Stimulated activated naive B cell treated with anti-CD40 and anti-IgM and Interleukin-4, amounts not matched to agents 10 μg/mL and 1 μg/mL and 100 μg/mL, for 72 hours (primary cell): ENCODE measurements around the gene CPOX.
A peak's percentile ranks its signal among the peaks of the same experiment; 100 is the strongest.

Experiments
- ATAC-seq, 2 donors: fragments of 150-1000 bp; cut with Tn5 transposase; replicated peaks; 2 replicates each; pipeline ENCODE4 v1.10.0; 2021; ENCODE audit warnings: moderate library complexity in 1 of 2
- DNase-seq: peaks from one replicate; pipeline ENCODE4 v3.0.0; 2021
- H3K27ac Mint-ChIP-seq: one replicate; pipeline ENCODE4 v1.8.0; 2022; ENCODE audit warnings: mild to moderate bottlenecking, mixed read lengths
- H3K27me3 Mint-ChIP-seq, 2 donors: one replicate each; pipeline ENCODE4 v1.8.0; 2022; ENCODE audit warnings: mixed read lengths in 2 of 2
- H3K36me3 Mint-ChIP-seq, 2 donors: one replicate each; pipeline ENCODE4 v1.8.0; 2022; ENCODE audit warnings: mixed read lengths in 2 of 2, mild to moderate bottlenecking in 1 of 2
- H3K4me1 Mint-ChIP-seq, 2 donors: one replicate each; pipeline ENCODE4 v1.8.0; 2022; ENCODE audit warnings: mixed read lengths in 2 of 2, mild to moderate bottlenecking in 1 of 2
- H3K4me3 Mint-ChIP-seq, 2 donors: one replicate each; pipeline ENCODE4 v1.8.0; 2022; ENCODE audit warnings: mild to moderate bottlenecking in 2 of 2, mixed read lengths in 2 of 2, moderate library complexity in 1 of 2
- H3K9me3 Mint-ChIP-seq, 2 donors: one replicate each; pipeline ENCODE4 v1.8.0; 2022; ENCODE audit warnings: mixed read lengths in 2 of 2, mild to moderate bottlenecking in 1 of 2

Gene CPOX

DNA sequence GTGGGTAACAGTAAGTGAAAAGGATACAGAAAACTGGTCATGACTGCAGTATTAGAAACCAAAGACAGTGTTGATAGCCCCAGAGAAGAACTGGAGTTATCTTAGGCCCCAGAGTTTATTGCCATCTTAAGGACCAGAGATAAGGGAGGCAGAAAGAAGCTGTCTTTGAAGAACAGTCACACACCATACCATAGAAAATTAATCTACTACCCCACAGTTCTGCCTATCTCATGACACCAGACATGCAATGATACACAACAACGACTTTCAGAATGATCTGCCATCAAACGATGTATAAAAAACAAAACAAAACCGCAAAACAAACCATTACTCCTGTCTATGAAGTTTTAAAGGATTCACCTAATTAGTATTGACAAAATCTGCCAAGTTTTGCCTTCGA, 9.6 kb downstream of the CPOX start:
- H3K27me3 Mint-ChIP-seq, result no peaks in the 10 kb centered on the region
- DNase-seq, result no peak
- H3K4me3 Mint-ChIP-seq, result no peak overlapping the region
- peaks cover 0 to 5% of the 10 kb centered on the region in 2 donors for H3K4me1 Mint-ChIP-seq
- peaks cover 14 to 34% of the 10 kb centered on the region in 2 donors for H3K36me3 Mint-ChIP-seq
- no peak for ATAC-seq
- no peaks in the 10 kb centered on the region for H3K9me3 Mint-ChIP-seq
- no peak overlapping the region for H3K27ac Mint-ChIP-seq

DNA sequence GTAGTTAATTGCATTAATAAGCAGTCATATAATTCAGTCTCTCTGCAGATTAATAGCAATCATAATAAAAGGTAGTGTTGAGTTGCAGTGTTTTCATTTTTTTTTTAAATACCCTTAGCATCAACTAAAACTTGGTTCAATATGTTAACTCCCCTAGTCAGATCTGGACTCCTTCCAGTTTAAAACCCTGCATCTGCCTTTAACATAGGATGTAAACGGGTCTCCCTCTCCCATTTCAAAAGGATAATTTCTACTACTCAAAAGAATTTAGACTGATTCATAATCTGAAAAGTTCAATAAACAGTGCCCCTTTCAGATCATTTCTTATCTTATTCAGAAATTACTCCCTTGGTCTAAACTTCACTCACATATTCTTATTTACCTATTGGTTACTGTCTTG, 11.4 kb downstream of the CPOX start:
- DNase-seq, result no peak
- peaks cover 0 to 5% of the 10 kb centered on the region in 2 donors for H3K4me1 Mint-ChIP-seq
- no peak for ATAC-seq
- H3K36me3 Mint-ChIP-seq, result peaks cover 18 to 43% of the 10 kb centered on the region in 2 donors
- H3K4me3 Mint-ChIP-seq, result no peak overlapping the region
- no peaks in the 10 kb centered on the region for H3K27me3 Mint-ChIP-seq
- no peaks in the 10 kb centered on the region for H3K9me3 Mint-ChIP-seq
- no peak overlapping the region for H3K27ac Mint-ChIP-seq

DNA sequence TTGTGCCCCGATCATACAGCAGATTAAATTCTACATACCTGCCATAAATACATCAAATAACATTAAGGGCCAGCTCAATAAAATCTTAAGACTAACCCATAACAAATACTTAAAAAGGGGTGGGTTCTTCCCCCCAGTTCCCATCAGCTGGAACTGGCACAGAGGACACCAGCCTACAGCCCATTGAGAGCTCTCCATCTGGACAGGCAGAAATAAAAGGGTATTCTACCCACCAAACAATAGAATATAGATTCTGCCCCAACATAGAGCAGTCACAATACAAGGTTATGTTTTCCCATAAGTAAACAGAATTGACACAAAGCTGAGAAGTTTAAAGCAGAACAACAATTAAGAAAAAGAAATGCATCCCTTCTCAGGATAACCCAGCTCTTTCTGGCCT, 11.9 kb downstream of the CPOX start:
- Mint-ChIP-seq H3K27ac (no peak overlapping the region), H3K9me3 (no peaks in the 10 kb centered on the region), H3K4me3 (no peak overlapping the region), H3K4me1 (peaks cover 0 to 5% of the 10 kb centered on the region in 2 donors), H3K27me3 (no peaks in the 10 kb centered on the region), H3K36me3 (peaks cover 20 to 48% of the 10 kb centered on the region in 2 donors)
- ATAC-seq (no peak), DNase-seq (no peak)

DNA sequence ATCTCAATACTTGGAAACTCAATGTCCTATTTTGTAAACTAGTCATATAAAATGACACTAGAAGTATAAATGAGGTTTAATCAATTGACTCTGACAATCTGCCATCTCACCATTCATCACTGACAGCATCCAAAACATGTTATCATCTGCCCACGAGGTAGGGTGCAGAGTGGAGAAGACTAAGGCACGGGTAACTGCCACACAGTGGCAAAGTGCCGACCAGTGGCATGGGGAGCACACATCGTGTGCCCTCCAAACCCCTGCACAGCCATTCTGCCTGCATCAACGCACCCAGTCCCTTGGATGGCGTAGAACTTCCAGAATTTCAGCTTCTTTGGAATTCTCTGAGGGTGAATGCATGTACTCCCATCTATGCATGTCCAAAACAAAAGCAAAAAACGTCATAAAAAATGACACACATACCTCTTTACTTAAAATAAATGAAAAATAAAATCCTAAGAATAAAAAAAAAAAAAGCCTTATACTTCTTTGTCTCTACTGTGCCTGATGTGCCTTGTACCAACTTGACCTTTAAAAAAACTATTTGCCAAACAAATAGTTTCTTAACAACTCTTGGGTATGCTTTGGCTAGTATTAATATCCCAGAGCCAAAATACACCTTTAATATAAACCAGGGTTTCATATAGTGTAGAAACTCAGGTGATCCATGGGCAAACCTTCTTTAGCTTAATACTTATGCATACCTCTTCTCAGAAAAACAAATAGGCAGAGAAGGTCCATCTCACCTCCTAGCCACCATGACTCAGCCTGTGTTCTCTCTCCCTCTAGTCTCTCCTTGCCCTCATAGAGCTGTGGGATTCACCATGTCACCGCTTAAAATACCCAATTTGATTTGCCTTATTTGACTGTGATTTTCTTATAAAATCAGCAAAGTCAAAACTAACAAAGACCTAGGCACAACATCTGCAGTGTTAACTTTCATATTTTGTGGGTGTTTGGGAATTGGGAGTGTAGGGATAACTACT, 12.7 kb downstream of the CPOX start:
- H3K27me3 Mint-ChIP-seq, result no peaks in the 10 kb centered on the region
- H3K27ac Mint-ChIP-seq, result no peak overlapping the region
- H3K4me1 Mint-ChIP-seq, result peaks cover 0 to 5% of the 10 kb centered on the region in 2 donors

DNA sequence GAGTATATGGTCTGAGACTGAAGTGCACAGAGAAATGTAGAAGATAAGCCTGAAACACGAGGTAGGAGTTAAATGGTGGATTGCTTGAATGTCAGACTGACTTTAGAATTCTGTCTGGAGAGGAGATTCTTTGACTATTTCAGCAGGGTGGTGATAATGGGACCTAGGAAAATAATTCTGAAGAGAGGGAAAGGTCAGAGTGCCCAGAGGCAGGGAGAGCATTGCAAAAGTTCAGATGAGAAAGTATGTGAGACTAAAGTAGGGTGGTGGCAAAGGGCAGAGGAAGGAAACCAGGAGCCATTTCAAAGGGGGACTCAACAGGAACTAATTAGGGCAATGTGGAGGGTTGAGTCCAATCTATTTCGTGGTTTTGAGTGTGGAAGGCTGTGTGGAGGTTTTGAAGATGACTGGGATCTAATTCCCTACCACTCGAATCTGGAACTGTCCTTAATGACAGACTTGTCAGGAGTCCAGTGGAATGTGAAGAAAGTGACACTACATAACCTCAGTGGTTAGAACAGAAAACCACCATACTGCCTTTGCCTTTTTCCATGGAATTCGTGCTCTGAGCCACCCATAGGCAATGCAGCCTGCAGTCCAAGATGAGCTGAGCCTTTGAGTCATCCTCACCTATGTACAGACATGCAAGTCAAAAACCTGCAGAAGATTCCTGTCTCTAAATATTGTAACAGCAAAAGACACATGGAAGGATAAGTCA, 16.1 kb downstream of the CPOX start:
- no peaks in the 10 kb centered on the region for H3K27me3 Mint-ChIP-seq

More for the DNA sequence above, 12.7 kb downstream of the CPOX start:
- no peak for DNase-seq
- Mint-ChIP-seq H3K36me3 (peaks cover 23 to 48% of the 10 kb centered on the region in 2 donors), H3K9me3 (no peaks in the 10 kb centered on the region), H3K4me3 (no peak overlapping the region)
- no peak for ATAC-seq

DNA sequence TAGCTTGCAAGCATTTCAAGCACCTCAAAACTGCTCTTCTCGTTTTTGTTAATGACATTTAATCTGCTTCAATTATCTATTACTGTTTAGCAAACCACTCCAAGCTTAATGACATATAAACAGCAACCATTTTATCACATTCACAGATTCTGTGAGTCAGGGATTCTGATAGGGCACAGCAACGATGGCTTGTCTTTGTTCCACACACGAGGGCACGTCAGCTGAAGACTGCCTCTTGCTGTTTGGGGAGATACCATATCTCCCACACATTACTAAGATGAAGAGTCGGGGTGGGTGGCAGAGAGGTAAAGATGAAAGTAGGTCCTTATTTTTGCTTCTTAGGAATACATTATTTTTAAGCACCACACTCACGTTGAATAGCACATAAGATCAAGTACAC, 19.3 kb downstream of the CPOX start:
- ATAC-seq, result no peak
- Mint-ChIP-seq H3K4me1 (peaks cover 2 to 6% of the 10 kb centered on the region in 2 donors), H3K9me3 (peaks cover 0 to 2% of the 10 kb centered on the region in 2 donors), H3K36me3 (peaks cover 15 to 25% of the 10 kb centered on the region in 2 donors), H3K27me3 (no peaks in the 10 kb centered on the region), H3K27ac (peak overlapping the region; percentile 33), H3K4me3 (no peak overlapping the region)
- no peak for DNase-seq

More for the DNA sequence above, 16.1 kb downstream of the CPOX start:
- ATAC-seq (no peak), DNase-seq (no peak)
- Mint-ChIP-seq H3K27ac (no peak overlapping the region), H3K4me1 (peaks cover 2 to 6% of the 10 kb centered on the region in 2 donors), H3K36me3 (peaks cover 19 to 33% of the 10 kb centered on the region in 2 donors), H3K9me3 (no peaks in the 10 kb centered on the region), H3K4me3 (no peak overlapping the region)

DNA sequence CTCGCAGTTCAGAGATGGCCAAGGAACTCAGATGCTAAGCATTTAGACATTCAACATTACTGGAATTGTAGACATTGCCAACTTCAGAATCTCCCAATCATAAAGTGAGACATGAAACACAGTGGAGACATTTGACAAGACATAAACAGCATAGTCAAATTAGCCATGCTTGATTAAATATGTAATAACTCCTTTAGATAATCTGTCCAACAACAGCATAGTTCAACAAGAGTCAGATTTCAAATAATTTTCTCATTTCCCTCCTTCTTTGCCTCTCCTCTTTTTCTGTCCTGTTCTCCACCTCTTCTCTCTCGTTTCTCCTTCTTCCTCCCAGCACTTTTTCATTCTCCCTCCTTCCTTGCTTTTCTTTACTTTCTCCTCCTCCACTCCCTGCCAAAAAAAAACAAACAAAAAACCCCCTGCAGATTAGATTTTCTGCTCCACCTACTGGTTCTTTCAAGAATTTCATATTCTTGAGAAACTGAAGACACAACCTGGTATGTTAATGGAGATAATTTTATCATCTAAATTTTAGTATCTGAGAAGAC, 20.2 kb downstream of the CPOX start:
- Mint-ChIP-seq H3K27me3 (no peaks in the 10 kb centered on the region), H3K9me3 (peaks cover 0 to 2% of the 10 kb centered on the region in 2 donors), H3K4me1 (peaks cover 2 to 6% of the 10 kb centered on the region in 2 donors), H3K4me3 (no peak overlapping the region), H3K27ac (peak overlapping the region; percentile 69), H3K36me3 (peaks cover 15 to 18% of the 10 kb centered on the region in 2 donors)
- ATAC-seq (peak in 1 of 2 donors; percentile 52), DNase-seq (no peak)

DNA sequence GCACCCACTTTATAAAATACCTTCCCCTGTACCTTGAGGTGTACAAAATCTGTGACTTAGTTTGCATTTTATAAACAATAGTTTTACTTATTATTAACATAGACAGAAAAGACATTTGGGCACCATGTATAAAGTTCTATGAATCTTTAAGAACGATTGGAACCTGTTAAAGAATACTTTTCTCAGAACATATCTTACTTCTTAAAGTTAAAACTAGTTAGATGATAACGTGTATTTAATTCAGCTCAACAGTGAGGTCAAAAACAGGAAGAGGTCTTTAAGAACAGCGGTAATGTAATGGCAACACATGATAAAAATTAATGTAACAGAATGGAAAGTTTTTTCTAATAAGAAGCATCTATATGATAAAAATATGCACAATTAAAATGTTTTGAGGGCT, 25.0 kb downstream of the CPOX start:
- no peak overlapping the region for H3K4me3 Mint-ChIP-seq
- H3K27ac Mint-ChIP-seq, result peak overlapping the region; percentile 22
- H3K27me3 Mint-ChIP-seq, result no peaks in the 10 kb centered on the region
- ATAC-seq (no peak), DNase-seq (no peak)
- peaks cover 4 to 9% of the 10 kb centered on the region in 2 donors for H3K4me1 Mint-ChIP-seq
- peaks cover 0 to 2% of the 10 kb centered on the region in 2 donors for H3K9me3 Mint-ChIP-seq
- H3K36me3 Mint-ChIP-seq, result no peaks in the 10 kb centered on the region

DNA sequence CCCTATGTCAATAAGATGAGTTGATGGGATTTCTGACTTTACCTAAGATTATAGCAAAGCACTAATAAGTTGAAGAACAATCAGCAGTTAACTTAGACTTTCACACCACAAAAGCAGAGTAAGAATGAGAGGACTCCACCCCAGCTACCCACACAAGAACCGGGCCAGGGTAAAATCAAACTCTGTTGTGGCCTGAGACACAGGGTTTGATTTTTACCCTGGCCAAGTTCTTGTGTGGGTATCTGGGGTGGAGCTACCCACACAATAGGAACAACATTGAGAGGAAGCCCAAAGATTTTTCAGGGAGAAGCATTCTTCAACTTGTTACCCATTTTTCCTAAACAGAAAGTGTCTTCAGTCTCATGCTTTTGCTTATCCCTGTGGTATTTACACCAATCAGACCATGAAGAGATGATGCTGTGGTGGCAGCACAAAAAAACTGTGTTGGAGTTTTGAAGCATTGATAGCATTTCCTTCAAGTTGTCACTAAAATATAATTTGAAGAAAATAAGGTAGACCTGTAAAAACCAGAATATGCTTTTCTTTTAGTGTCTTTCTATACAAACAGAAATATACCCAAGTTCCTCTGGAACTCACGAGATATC, 25.6 kb downstream of the CPOX start:
- Mint-ChIP-seq H3K36me3 (no peaks in the 10 kb centered on the region), H3K27me3 (no peaks in the 10 kb centered on the region), H3K4me3 (no peak overlapping the region), H3K4me1 (peaks cover 4 to 10% of the 10 kb centered on the region in 2 donors), H3K9me3 (peaks cover 0 to 2% of the 10 kb centered on the region in 2 donors), H3K27ac (no peak overlapping the region)
- DNase-seq (no peak), ATAC-seq (no peak)

DNA sequence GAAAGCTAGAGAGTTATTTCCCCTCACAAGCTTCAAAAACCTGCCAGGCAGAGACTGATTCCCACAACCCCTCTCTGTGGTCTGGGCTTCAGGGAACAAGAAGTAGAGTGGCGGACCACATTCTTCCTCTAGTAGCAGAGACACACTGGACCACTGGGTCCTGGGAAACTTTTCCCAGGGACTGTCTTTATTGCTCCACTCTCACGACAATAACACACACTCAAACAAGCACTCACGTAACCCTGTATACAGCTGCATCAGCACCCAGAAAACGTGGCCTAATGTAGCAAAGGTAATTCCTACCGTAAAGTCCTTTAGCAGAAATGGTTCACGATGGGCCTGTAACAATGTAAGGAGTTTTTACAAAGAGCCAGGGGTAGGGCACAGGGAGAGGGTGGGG, 27.6 kb downstream of the CPOX start:
- H3K27me3 Mint-ChIP-seq, result no peaks in the 10 kb centered on the region
- H3K27ac Mint-ChIP-seq, result no peak overlapping the region

DNA sequence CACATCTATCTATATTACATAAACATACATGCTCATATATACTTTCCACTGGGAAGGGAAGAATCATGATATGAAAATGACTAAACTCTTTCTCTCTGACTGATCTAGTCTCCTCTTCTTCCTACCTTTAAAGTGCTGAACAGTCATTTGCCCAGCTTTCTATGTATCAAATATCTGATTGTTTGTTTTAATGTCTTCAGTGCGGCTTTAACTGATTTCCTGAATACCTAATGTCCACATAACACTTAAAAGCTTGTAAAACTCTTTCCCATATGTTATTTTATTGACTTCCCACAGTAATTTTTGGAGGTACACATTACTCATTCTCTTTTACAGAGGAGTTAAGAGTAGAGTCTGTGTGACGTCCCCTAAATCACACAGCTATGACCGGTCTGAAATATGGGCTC, 28.2 kb downstream of the CPOX start:
- DNase-seq (no peak), ATAC-seq (no peak)
- Mint-ChIP-seq H3K4me1 (peaks cover 8 to 16% of the 10 kb centered on the region in 2 donors), H3K36me3 (no peaks in the 10 kb centered on the region), H3K9me3 (peaks cover 0 to 2% of the 10 kb centered on the region in 2 donors), H3K4me3 (no peak overlapping the region), H3K27me3 (no peaks in the 10 kb centered on the region), H3K27ac (no peak overlapping the region)

More for the DNA sequence above, 27.6 kb downstream of the CPOX start:
- Mint-ChIP-seq H3K9me3 (peaks cover 0 to 2% of the 10 kb centered on the region in 2 donors), H3K4me3 (no peak overlapping the region), H3K4me1 (peaks cover 7 to 15% of the 10 kb centered on the region in 2 donors), H3K36me3 (no peaks in the 10 kb centered on the region)
- ATAC-seq, result no peak
- DNase-seq, result no peak

DNA sequence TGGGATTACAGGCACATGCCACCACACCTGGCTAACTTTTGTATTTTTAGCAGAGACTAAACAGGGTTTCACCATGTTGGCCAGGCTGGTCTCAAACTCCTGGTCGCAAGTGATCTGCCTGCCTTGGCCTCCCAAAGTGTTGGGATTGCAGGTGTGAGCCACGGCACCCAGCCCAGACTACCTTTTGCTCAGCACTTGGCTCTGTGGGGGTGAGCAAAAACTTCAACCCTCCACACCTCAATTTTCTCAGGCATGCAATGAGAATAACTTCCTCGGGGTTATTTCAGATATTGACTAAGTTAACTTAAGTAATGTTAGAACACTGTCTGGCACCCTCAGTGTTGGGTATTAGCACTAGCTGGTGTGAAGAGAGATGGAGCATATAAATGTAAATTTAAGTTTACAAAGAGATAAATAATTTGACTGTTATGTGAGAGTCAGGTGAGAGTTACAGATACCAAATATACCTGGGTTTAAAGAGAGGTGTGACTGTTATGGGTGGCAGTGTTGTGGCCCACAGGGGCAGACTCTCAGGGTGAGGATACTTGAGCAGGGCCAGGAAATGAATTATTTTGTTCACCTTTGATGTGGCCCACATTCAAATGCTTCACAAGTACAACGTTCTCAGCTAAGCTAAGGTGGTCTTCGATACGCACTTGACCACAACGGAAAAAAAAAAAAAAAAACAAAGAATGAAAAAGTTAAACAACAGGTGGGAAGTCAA, 29.0 kb downstream of the CPOX start:
- no peaks in the 10 kb centered on the region for H3K27me3 Mint-ChIP-seq
- DNase-seq (no peak), ATAC-seq (peak in 1 of 2 donors; percentile 15)
- H3K27ac Mint-ChIP-seq, result no peak overlapping the region
- no peaks in the 10 kb centered on the region for H3K36me3 Mint-ChIP-seq
- no peak overlapping the region for H3K4me3 Mint-ChIP-seq
- peaks cover 8 to 16% of the 10 kb centered on the region in 2 donors for H3K4me1 Mint-ChIP-seq
- H3K9me3 Mint-ChIP-seq, result peaks cover 0 to 2% of the 10 kb centered on the region in 2 donors

DNA sequence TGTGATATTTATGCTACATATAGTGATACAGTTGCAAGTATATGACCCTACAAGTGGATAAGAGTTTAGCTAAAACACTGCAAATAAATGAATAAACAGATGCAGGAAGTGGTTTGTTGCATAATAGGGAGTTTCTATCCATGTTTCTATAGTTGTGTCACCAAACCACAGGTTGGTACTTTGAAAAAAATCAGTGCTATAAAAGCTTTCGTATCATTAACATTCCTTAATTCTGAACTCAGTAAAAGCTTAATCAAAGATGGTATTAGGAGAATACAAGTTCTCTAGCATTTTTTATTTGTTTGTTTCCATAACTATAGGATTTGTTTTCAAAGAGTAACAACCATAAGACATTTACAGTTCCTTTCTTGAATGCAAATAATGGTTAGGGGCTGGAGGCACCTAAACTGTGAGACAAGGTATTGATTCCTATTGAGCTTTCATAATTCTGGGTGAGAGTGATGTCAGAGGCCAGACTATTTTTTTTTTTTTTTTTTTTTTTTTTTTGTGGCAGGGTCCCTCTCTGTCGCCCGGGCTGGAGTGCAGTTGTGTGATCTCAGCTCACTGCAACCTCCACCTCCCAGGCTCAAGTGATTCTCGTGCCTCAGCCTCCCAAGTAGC, 29.6 kb downstream of the CPOX start:
- H3K4me1 Mint-ChIP-seq, result peaks cover 8 to 16% of the 10 kb centered on the region in 2 donors
- DNase-seq, result no peak
- no peak overlapping the region for H3K4me3 Mint-ChIP-seq

More for the DNA sequence above, 29.6 kb downstream of the CPOX start:
- Mint-ChIP-seq H3K9me3 (no peaks in the 10 kb centered on the region), H3K27me3 (no peaks in the 10 kb centered on the region), H3K36me3 (no peaks in the 10 kb centered on the region), H3K27ac (no peak overlapping the region)
- peak; percentile 48 to 61 for ATAC-seq
